Epithelial cell of umbilical artery (primary cell): ENCODE results near the gene CDC42EP4. TPM values are rescaled to one million over a fixed set of nuclear protein-coding genes. Genes with fewer than 3 reads are reported as not detected.

Experiments
- total RNA-seq: library from RNA; depleted of rRNA; stranded (reverse); fragments of >200 nt; gene quantifications from 2 replicates; pipeline ENCODE4 v1.2.3, GENCODE V29; 2014

The CDC42EP4 gene
- 10.7 and 16.1 TPM in 2 replicates for total RNA-seq

GRCh38 chr17:73311781-73312641 lies at the start of gene CDC42EP4:
Gene CDC42EP4 (minus strand): TSS chr17:73312001. CDS start chr17:73286500, 25,501 bp downstream.

GRCh38 chr17:73261617-73261951 lies 50.2 kb downstream of the CDC42EP4 start, which contains the start of gene CPSF4L:
Gene CPSF4L (minus strand): TSS chr17:73261880. CDS start chr17:73261818, 62 bp downstream.

Other genes starting within 250 kb of the CDC42EP4 start
- gene SLC39A11, start 219.3 kb downstream of the CDC42EP4 start, total RNA-seq = 18.5 and 28.7 TPM in 2 replicates
- gene SSTR2, start 147.0 kb downstream of the CDC42EP4 start, total RNA-seq = not detected in 2 replicates
- gene COG1, start 118.9 kb downstream of the CDC42EP4 start, total RNA-seq = 10.7 and 11.1 TPM in 2 replicates
- not detected in 2 replicates for gene CPSF4L, start 50.1 kb downstream of the CDC42EP4 start, total RNA-seq